Measurements from ENCODE around the gene ZNF366. TPM values are rescaled to one million over a fixed set of nuclear protein-coding genes. Genes with fewer than 3 reads are reported as not detected.

The ZNF366 gene
- total and polyA plus RNA-seq, 2 of the 13 experiments (the other 11 are each of a cell fraction or from before 2014, with no cell fraction given): not detected

GRCh38 chr5:72556351-72557166 is 49.3 kb upstream of the ZNF366 start (continued):
- no peak for TF ChIP-seq ZC3H13 (CRISPR knock-in tag; IDR thresholded peaks at IDR 0.05)
- TF ChIP-seq RFXAP (CRISPR knock-in tag; IDR thresholded peaks at IDR 0.05; ENCODE audit: borderline replicate concordance): no peak
- TF ChIP-seq CENPT (CRISPR knock-in tag; IDR thresholded peaks at IDR 0.05; ENCODE audit: low read depth): no peak
- TF ChIP-seq SUZ12 (IDR thresholded peaks at IDR 0.05; ENCODE audit: low read depth, low read length): no peak
- no peak for TF ChIP-seq FOSL1 (CRISPR knock-in tag; IDR thresholded peaks at IDR 0.05; ENCODE audit: borderline replicate concordance)
- no peak for TF ChIP-seq PRDM10 (CRISPR knock-in tag; IDR thresholded peaks at IDR 0.05; ENCODE audit: low read depth)
- 0 out of 2 replicates have a peak, but pooled peaks have one; percentile 61 for TF ChIP-seq MTF2 (CRISPR knock-in tag; IDR thresholded peaks at IDR 0.05; ENCODE audit: borderline replicate concordance)
- TF ChIP-seq NR0B2 (CRISPR knock-in tag; IDR thresholded peaks at IDR 0.05): 0 out of 2 replicates have a peak, but pooled peaks have one; percentile 16
- TF ChIP-seq RORA (CRISPR knock-in tag; IDR thresholded peaks at IDR 0.05): no peak
- TF ChIP-seq ZNF850 (CRISPR knock-in tag; conservative IDR thresholded peaks at IDR 0.05): no peak
- TF ChIP-seq IRF9 (CRISPR knock-in tag; IDR thresholded peaks at IDR 0.05; ENCODE audit: borderline replicate concordance): no peak
- TF ChIP-seq, protein P1, sequence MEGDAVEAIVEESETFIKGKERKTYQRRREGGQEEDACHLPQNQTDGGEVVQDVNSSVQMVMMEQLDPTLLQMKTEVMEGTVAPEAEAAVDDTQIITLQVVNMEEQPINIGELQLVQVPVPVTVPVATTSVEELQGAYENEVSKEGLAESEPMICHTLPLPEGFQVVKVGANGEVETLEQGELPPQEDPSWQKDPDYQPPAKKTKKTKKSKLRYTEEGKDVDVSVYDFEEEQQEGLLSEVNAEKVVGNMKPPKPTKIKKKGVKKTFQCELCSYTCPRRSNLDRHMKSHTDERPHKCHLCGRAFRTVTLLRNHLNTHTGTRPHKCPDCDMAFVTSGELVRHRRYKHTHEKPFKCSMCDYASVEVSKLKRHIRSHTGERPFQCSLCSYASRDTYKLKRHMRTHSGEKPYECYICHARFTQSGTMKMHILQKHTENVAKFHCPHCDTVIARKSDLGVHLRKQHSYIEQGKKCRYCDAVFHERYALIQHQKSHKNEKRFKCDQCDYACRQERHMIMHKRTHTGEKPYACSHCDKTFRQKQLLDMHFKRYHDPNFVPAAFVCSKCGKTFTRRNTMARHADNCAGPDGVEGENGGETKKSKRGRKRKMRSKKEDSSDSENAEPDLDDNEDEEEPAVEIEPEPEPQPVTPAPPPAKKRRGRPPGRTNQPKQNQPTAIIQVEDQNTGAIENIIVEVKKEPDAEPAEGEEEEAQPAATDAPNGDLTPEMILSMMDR (CRISPR knock-in tag; IDR thresholded peaks at IDR 0.05): peak; percentile 63
- no peak for TF ChIP-seq SP4 (CRISPR knock-in tag; IDR thresholded peaks at IDR 0.05)
- TF ChIP-seq, protein P2, sequence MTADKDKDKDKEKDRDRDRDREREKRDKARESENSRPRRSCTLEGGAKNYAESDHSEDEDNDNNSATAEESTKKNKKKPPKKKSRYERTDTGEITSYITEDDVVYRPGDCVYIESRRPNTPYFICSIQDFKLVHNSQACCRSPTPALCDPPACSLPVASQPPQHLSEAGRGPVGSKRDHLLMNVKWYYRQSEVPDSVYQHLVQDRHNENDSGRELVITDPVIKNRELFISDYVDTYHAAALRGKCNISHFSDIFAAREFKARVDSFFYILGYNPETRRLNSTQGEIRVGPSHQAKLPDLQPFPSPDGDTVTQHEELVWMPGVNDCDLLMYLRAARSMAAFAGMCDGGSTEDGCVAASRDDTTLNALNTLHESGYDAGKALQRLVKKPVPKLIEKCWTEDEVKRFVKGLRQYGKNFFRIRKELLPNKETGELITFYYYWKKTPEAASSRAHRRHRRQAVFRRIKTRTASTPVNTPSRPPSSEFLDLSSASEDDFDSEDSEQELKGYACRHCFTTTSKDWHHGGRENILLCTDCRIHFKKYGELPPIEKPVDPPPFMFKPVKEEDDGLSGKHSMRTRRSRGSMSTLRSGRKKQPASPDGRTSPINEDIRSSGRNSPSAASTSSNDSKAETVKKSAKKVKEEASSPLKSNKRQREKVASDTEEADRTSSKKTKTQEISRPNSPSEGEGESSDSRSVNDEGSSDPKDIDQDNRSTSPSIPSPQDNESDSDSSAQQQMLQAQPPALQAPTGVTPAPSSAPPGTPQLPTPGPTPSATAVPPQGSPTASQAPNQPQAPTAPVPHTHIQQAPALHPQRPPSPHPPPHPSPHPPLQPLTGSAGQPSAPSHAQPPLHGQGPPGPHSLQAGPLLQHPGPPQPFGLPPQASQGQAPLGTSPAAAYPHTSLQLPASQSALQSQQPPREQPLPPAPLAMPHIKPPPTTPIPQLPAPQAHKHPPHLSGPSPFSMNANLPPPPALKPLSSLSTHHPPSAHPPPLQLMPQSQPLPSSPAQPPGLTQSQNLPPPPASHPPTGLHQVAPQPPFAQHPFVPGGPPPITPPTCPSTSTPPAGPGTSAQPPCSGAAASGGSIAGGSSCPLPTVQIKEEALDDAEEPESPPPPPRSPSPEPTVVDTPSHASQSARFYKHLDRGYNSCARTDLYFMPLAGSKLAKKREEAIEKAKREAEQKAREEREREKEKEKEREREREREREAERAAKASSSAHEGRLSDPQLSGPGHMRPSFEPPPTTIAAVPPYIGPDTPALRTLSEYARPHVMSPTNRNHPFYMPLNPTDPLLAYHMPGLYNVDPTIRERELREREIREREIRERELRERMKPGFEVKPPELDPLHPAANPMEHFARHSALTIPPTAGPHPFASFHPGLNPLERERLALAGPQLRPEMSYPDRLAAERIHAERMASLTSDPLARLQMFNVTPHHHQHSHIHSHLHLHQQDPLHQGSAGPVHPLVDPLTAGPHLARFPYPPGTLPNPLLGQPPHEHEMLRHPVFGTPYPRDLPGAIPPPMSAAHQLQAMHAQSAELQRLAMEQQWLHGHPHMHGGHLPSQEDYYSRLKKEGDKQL (CRISPR knock-in tag; IDR thresholded peaks at IDR 0.05; ENCODE audit: low read depth): no peak
- TF ChIP-seq TSC22D2 (CRISPR knock-in tag; IDR thresholded peaks at IDR 0.05; ENCODE audit: borderline replicate concordance): no peak
- TF ChIP-seq ZNF331 (CRISPR knock-in tag; IDR thresholded peaks at IDR 0.05): no peak

Data from HepG2 (cell line).